ENCODE measurements around the gene PRDM4.

Gene PRDM4

DNA sequence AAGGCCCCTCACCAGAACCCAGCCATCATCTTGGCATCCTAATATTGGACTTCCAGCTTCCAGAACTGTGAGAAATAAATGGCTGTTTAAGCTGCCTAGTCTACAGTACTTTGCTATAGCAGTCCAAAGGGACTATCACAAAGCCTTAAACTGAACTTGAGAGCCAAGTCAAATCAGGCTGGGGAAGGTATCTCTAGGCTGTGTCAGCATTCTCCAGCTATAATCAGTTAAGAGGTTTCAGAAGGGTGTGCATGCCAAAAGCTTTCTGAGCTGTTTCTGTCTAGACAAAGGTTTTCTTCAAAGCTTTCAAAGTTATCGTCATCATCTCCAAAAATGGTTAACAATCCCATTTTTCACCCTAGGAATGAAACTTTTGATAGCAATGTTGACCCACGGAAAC lies 21.1 kb upstream of the PRDM4 start:
- no peak for TF ChIP-seq GATA2 (IDR thresholded peaks at IDR 0.05; ENCODE audit: low read depth, low read length)
- TF ChIP-seq GATA3 (IDR thresholded peaks at IDR 0.05; ENCODE audit: low read depth, low read length): no peak

DNA sequence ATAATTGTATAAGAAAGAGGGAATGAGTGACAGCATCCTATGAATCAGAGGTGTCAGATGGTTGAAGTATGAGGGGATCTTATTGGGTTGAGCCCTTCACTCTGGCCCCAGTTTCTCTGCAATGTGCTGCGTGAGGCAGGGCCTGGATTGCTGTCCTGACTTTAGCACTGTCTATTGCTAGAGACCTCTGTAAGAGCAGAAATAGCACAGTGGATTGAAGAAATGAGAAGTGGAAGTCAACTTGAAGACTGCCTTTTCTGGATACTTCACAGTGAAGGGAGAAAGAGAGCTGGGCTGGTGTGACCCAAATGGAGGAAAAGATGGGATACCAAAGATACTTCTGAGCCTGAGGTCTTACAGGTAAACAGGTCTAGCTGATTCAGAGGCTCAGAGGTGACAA lies 19.4 kb upstream of the PRDM4 start:
- TF ChIP-seq GATA2 (IDR thresholded peaks at IDR 0.05; ENCODE audit: low read depth, low read length) (no peak), GATA3 (IDR thresholded peaks at IDR 0.05; ENCODE audit: low read depth, low read length) (no peak)

DNA sequence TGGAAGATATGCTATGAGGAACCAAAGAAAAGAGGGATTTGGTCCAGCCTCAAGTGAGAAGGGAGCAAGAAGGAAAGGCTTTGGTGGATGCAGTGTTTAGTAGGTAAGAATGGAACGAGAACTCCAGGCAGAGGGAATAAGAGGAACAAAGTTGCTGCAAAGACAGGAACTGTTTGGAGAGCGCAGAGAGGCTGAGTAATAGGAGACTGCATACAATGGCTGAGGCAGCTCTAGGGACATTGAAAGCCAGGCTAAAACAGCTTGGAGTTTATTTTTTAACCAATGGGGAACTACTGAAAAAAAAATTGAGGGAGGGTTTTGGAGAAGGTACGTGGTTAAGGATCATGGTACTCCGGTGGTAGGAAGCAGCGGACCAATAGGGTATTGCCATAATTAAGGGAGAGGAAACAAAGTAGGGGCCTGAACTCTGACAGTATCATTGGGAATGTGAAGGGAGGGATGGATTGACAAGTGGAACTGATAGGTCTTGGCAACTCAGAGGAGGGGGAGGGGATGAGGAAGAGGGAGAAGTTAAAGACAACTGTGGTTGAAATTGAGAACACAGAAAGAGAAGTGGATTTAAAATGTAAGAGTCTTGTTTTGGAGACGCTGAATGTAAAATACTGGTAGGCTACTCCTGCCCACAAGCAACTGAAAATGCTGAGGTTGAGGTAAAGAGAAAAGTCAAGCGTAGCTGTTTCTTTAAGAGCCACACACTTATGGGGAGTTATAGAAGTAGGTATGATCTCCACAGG lies 18.3 kb upstream of the PRDM4 start:
- no peak for TF ChIP-seq GATA3 (IDR thresholded peaks at IDR 0.05; ENCODE audit: low read depth, low read length)
- TF ChIP-seq GATA2 (IDR thresholded peaks at IDR 0.05; ENCODE audit: low read depth, low read length): no peak

DNA sequence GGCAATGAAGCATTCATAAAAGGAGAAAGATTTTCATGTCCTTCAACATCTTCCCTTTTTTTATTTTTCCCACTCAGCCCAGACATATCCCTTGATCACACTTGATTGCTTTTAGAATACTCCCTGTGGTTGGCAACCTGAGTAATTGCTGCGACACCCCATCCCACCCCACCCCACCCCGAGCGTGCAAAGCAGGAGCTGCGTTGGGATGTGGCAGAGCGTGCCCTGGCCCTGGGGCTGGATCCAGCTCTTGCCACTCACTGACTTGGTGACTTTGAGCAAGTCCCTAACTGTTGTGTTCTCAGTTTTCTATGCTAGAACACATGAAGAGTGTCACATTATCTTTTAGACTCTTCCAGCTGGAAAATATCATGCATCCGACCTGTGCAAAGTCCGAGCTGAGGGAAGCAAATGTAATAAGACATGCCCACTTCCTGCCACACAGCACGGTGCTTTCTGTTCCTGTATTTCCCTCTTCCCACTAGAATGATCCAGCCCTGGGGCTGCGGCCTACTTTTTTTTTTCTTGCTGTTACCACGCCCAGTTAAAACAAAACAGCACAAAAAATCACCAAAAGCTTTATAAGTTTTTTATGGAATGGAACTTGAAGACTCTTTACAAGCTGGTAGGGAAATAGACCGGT lies 17.6 kb upstream of the PRDM4 start:
- no peak for TF ChIP-seq GATA2 (IDR thresholded peaks at IDR 0.05; ENCODE audit: low read depth, low read length)
- TF ChIP-seq GATA3 (IDR thresholded peaks at IDR 0.05; ENCODE audit: low read depth, low read length): no peak

DNA sequence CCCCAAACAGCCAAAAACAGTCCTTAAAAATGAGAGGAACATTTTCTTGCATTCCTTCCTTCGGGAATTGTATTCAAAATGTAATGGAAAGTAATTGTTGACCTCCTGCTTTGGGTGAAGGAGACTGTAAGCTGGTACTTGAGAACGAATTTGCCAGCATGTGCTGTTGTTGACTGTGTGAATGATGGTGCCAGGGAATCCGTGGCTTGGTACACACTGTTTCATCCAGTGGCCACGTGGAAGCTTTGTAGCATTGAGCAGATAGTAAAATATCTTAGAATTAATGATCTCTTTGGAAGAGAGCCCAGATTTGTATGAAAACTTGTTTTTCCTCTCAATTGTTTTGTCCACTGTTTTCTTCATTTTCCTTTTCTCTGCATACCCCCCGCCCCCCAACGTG lies 15.2 kb upstream of the PRDM4 start:
- no peak for TF ChIP-seq GATA3 (IDR thresholded peaks at IDR 0.05; ENCODE audit: low read depth, low read length)

DNA sequence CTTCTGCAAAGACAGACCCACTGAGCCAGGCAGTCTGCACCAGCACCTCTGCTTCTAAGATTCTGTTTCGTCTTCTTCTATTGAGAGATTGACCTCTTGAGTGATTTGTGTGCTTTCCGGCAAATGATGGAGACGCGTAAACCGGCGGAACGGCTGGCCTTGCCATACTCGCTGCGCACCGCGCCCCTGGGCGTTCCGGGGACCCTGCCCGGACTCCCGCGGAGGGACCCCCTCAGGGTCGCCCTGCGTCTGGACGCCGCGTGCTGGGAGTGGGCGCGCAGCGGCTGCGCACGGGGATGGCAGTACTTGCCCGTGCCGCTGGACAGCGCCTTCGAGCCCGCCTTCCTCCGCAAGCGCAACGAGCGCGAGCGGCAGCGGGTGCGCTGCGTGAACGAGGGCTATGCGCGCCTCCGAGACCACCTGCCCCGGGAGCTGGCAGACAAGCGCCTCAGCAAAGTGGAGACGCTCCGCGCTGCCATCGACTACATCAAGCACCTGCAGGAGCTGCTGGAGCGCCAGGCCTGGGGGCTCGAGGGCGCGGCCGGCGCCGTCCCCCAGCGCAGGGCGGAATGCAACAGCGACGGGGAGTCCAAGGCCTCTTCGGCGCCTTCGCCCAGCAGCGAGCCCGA lies 14.3 kb upstream of the PRDM4 start:
- TF ChIP-seq GATA2 (IDR thresholded peaks at IDR 0.05; ENCODE audit: low read depth, low read length): no peak
- TF ChIP-seq GATA3 (IDR thresholded peaks at IDR 0.05; ENCODE audit: low read depth, low read length): no peak

DNA sequence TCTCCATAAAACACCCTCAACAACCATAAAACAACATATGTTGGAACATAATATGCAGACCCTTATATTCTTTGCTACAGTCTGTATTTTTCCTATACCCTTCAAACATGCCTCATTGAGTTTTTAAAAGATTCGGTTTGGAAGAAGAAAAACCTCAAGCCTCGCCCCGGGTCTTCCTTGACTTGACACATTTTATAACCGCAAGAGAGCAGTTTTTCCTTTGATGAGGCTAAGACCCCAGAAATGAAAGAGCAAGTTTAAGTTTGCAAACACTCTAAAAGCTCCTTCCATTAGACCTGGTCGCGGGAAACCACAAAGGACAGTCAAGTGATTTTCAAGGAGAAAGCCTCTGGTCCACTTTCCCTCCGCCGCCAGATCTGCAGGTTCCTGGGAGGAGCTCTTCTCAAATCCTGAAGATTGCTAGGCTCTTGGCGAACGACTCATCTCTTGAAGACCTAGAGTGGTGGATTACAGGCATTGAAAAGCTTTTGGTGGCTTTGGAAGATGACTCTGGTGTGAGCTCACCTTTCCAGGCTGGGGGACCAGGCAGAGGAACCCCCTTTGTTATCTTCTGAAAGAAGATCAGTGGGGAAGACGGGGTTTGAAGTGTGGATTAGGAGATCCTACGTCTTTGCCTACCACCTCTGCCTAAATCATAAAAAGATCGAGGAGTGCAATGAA lies 13.6 kb upstream of the PRDM4 start, which contains the start of gene ASCL4:
ASCL4 (plus strand) TSS at position 356 of the 681 bp plus-strand sequence. CDS start 515 bp downstream, outside the sequence.
- TF ChIP-seq GATA2 (IDR thresholded peaks at IDR 0.05; ENCODE audit: low read depth, low read length) (no peak), GATA3 (IDR thresholded peaks at IDR 0.05; ENCODE audit: low read depth, low read length) (no peak)

DNA sequence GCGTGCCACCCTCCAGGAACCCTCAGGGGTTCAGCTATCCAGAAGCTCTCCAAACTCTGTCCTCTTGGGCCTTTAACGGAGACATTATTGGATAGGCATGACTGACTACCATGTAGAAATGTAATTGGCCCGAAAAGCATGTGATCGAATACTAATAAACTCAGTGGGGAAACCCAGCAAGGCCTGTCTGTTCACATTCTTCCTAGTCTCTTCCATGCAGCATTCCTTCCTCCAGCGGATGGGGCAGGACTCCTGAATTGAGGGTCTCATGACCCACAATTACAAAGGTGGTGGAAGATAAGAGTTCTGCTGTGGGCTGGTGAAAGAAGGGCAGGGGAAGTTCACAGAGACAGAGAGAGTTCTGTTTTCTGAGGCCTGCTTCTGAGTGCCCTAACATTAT lies 6.5 kb upstream of the PRDM4 start:
- no peak for TF ChIP-seq GATA3 (IDR thresholded peaks at IDR 0.05; ENCODE audit: low read depth, low read length)
- TF ChIP-seq GATA2 (IDR thresholded peaks at IDR 0.05; ENCODE audit: low read depth, low read length): no peak

DNA sequence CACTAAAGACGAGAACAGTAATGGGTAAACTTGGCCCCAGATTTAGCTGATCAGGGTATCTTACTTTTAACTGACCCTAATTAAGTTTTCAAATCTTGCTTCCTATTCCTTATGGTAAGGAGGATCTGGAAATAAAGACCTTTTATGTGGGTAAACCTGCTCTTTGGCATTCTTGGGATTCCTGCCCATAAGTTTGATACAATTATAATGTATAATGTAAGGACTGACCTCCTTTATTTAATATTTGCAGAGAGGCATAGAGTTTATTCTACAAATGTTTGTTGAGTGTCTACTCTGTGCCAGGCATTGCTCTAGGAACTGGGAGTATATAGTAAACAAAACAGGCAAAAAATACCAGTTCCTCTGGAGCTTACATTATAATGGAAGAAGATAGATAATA lies 4.4 kb upstream of the PRDM4 start:
- TF ChIP-seq GATA3 (IDR thresholded peaks at IDR 0.05; ENCODE audit: low read depth, low read length) (no peak), GATA2 (IDR thresholded peaks at IDR 0.05; ENCODE audit: low read depth, low read length) (no peak)

DNA sequence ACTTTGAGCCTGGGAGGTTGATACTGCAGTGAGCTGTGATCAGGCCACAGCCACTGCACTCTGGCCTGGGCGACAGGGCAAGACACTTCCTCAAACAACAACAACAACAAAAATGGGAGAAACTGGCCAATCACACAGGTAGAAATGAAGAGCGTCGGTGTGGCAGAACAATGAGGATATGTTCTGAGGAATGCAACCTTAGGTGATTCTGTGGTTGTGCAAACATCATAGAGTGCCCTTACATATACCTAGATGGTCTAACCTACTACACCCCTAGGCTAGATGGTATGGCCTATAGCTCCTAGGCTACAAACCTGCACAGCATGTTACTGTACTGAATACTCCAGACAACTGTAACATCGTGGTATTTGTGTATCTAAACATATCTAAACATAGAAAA lies 3.7 kb upstream of the PRDM4 start:
- TF ChIP-seq GATA3 (IDR thresholded peaks at IDR 0.05; ENCODE audit: low read depth, low read length) (no peak), GATA2 (IDR thresholded peaks at IDR 0.05; ENCODE audit: low read depth, low read length) (no peak)

DNA sequence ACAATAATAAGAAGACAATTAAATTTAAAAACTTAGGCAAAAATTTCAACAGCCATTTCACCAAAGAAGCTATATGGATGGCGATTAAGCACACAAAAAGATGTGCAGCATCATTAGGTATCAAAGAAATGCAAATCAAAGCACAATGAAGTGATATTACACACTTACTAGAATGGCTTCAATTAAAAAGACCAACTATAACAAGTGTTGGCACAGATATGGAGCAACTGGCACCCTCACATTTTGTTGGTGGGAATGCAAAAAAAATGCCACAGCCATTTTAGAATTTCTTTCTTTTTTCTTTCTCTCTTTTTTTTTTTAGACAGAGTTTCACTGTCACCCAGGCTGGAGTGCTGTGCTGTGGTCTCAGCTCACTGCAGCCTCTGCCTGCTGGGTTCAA lies 1.9 kb upstream of the PRDM4 start:
- TF ChIP-seq GATA2 (IDR thresholded peaks at IDR 0.05; ENCODE audit: low read depth, low read length) (no peak), GATA3 (IDR thresholded peaks at IDR 0.05; ENCODE audit: low read depth, low read length) (no peak)

DNA sequence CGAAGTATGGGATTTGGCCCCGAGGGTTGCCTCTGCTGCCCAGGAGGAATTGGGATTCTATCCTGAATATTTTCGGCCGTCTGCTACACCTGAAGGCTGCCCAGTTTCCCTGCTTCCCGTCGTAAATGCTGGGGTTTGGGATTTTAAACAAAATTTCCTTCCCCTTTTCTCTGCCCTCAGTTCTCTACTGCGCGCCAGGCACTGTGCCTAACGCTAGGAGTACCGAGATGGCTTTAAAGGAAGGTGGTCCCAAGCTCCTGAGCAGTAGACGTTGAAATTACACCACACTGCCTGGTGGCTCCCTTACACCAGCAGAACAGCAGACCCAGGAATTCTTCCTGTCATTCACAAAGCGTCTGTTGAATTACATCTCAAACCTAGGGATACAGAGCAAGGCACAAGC lies 566 bp upstream of the PRDM4 start:
- no peak for TF ChIP-seq GATA3 (IDR thresholded peaks at IDR 0.05; ENCODE audit: low read depth, low read length)
- no peak for TF ChIP-seq GATA2 (IDR thresholded peaks at IDR 0.05; ENCODE audit: low read depth, low read length)

DNA sequence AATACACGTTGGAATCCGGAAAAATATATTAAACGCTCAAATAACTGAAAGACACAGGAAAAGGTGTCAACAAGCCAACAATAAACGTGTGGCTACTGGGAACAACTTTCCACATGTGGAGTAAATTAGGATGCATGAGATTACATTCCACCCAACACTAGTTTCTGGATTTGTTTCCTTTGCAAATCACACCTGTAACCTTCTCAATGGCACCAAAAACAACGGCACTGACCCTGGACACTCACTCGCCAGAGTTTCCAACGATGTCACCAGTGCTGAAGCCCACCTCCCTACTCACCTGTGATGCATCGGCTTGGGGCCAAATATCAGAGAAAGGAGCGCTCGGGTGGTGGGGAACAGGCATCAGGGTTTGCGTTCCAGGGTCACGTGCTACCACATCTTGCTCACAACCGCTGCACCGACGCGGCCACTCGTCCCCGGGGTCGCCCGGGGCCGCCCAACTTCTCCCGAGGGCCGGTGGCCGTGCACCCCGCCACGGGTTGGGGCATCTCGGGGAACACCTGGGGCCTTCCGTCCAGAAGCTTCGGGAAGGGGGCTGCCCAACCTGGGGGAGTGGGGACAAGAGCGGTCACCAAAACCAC lies 629 bp downstream of the PRDM4 start:
- TF ChIP-seq GATA2 (IDR thresholded peaks at IDR 0.05; ENCODE audit: low read depth, low read length) (no peak), GATA3 (IDR thresholded peaks at IDR 0.05; ENCODE audit: low read depth, low read length) (no peak)

DNA sequence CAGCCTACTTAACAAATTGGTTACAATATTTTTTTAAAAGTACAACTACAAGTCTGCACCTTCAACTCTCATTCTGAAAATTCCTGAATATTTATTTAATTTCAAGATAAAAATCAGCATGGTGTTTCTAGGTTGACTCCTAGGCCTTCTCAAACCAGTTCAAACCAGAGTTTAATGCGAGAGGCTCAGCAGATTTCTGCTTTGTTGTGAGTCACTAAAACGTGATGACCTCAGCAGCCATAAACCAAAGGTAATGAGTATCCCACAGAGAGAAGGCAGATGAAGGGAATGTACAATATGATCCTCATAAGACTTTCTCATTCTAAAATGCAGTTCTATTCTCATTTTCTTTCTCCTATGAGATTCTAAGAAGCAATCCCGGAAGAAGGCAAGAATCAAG lies 1.5 kb downstream of the PRDM4 start:
- TF ChIP-seq GATA2 (IDR thresholded peaks at IDR 0.05; ENCODE audit: low read depth, low read length) (no peak), GATA3 (IDR thresholded peaks at IDR 0.05; ENCODE audit: low read depth, low read length) (no peak)

Data from SH-SY5Y (cell line).